ENCODE measurements around the gene CEACAM19.
"Not testable (repeated sequence)": the region's sequence is repeated elsewhere in the genome, so short reads cannot be mapped to it uniquely, and the experiment has no call there.

The CEACAM19 gene, protein sequence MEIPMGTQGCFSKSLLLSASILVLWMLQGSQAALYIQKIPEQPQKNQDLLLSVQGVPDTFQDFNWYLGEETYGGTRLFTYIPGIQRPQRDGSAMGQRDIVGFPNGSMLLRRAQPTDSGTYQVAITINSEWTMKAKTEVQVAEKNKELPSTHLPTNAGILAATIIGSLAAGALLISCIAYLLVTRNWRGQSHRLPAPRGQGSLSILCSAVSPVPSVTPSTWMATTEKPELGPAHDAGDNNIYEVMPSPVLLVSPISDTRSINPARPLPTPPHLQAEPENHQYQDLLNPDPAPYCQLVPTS

GRCh38 chr19:44671400-44671799, at the start of gene CEACAM19:
CEACAM19 (plus strand) TSS chr19:44671482; CDS start chr19:44671932, 450 bp downstream.
- no peak for DNase-seq (ENCODE audit: low read depth)

DNA sequence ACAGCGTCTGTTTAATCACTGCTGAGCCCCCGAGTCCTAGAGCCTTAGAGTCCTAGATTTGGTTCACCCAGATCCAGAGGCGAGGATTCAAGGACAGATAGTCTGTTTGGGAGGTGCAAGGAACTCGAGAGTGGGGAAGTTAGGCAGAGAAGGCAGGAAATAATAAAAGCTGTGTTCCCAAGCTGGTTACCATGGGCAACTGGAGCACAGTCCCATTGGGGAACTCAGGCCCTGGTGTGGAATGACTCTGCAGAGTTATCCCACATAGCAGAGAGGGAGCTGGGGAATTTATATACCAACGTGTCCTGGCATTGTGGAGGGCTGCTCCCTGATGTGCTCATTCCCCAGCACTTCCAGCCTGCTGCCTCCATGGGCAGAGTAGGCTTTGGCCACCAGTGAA, 48.2 kb upstream of the CEACAM19 start:
- DNase-seq (ENCODE audit: low read depth), result no peak

GRCh38 chr19:44623626-44624025, 47.7 kb upstream of the CEACAM19 start:
- no peak for DNase-seq (ENCODE audit: low read depth)

DNA sequence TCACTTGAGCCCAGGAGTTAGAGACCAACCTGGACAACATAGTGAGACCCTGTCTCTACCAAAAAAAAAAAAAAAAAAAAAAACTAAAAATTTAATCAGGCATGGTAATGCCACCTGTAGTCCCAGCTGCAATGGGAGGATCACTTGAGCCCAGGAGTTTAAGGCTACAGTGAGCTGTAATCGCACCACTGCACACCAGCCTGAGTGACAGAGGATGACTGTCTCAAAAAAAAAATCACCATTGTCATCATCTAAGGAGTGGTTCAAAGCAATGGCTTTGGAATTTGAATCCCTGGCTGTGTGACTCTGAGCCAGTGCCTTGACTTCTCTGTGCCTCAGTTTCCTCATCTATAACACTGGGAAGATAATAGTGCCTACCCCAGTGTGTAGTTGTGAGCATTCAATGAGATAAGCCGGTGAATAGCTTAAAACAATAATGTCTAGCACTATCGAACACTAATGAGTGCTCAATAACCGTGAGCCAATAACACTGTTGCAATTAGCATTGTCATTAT, 46.4 kb upstream of the CEACAM19 start:
- no peak for DNase-seq (ENCODE audit: low read depth)

DNA sequence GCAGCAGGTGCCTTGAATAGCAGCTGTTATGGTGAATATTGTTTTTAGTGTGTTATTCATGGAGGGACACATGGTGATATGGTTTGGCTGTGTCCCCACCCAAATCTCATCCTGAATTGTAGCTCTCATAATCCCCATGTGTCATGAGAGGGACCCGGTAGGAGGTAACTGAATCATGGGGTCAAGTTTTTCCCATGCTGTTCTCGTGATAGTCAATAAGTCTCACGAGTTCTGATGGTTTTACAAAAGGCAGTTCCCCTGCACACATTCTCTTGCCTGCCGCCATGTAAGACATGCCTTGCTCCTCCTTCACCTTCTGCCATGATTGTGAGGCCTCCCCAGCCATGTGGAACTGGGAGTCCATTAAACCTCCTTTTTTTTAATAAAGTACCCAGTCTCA, 45.6 kb upstream of the CEACAM19 start:
- not testable (repeated sequence) for DNase-seq (ENCODE audit: low read depth)

- DNase-seq (ENCODE audit: low read depth), result no peak
These were observed 45.1 kb upstream of the CEACAM19 start for GRCh38 chr19:44626048-44626624.

DNA sequence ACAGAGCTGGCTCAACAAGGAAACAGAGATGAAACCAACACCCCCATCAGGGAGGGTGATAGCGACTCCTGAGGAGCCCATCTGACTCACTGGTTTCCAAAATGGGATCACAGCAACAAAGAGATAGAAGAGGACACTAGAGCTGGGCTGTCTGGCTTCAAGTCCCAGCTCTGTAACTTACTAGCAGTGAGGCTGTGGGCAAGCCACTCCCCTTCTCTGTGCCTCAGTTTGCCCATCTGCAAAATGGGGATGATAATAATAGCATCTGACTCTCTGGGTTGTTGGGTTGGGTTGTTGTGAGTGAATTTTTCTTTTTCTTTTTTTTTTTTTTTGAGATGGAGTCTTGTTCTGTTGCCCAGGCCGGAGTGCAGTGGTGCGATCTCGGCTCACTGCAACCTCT, 43.7 kb upstream of the CEACAM19 start:
- DNase-seq (ENCODE audit: low read depth), result no peak

- DNase-seq (ENCODE audit: low read depth), result no peak
These were observed 42.5 kb upstream of the CEACAM19 start for GRCh38 chr19:44628793-44629192.

DNA sequence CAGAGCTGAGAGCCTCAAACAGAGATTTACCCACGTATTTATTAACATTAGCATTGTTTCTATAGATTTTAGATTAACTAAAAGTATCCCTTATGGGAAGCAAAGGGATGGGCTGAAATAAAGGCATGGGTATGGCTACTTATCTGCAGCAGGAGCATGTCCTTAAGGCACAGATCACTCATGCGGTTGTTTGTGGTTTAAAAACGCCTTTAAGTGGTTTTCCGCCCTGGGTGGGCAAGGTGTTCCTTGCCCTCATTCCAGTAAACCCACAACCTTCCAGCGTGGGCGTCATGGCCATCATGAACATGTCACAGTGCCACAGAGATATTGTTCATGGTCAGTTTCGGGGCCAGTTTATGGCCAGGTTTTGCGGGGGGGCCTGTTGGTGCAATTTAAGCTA, 39.7 kb upstream of the CEACAM19 start:
- DNase-seq (ENCODE audit: low read depth), result not testable (repeated sequence)

DNA sequence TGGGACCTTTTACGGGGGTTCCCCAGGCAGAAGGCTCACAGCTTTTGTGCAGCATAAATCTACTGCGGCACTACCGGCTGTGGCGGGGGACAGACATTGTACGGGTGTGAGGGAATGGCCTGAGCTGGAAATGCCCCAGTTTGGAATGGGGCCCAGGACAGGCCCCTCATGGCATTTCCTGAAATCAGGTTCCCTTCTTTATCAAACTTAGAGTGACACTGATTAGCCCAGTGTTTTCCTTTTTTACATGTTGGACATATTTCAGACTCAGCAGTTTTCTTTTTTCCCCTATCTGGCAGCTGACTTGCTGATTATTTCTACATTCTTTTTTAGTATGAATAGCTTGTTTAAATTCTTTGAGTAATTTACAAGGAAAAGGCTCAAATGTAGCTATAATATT, 37.2 kb upstream of the CEACAM19 start:
- DNase-seq (ENCODE audit: low read depth), result not testable (repeated sequence)

- no peak for DNase-seq (ENCODE audit: low read depth)
These were observed 36.5 kb upstream of the CEACAM19 start for GRCh38 chr19:44634785-44635184.

DNA sequence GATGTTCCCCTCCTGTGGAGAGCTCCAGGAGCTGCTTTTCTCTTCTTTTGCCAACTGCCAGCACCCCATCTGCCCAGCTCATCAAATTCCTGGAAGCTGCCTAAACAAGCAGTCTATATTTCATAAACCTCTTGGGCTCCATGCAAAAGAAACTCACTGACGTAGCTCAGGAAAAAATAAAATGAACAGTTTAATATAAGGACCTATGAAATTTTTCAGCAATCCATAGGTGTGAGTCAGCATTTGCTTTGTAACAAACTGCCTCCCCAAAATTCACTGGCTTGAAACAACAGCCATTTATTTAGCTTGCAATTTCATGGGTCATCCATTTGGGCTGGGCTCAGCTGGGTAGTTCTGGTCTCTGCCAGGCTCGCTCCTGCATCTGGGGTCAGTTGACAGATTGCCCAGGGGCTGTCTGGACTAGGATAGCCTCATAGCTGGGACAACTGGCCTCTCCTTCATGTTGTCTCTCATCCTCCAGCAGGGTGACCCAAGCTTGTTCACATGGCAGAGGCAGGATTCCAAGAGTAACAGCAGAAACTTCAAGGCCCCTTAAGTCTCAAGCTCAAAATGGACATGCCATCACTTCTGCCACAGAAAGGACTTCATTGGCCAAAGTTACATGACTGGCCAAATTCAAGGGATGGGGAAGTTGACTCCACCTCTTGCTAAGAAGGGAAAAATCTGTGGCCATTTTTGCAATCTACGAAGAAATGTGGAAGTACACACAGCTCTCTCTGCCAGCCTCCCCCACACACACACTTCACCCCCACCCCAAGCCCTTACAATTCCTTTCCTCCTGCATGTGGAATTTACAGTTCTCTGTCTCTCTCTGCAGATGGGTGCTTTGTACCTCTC, 35.5 kb upstream of the CEACAM19 start:
- no peak for DNase-seq (ENCODE audit: low read depth)

DNA sequence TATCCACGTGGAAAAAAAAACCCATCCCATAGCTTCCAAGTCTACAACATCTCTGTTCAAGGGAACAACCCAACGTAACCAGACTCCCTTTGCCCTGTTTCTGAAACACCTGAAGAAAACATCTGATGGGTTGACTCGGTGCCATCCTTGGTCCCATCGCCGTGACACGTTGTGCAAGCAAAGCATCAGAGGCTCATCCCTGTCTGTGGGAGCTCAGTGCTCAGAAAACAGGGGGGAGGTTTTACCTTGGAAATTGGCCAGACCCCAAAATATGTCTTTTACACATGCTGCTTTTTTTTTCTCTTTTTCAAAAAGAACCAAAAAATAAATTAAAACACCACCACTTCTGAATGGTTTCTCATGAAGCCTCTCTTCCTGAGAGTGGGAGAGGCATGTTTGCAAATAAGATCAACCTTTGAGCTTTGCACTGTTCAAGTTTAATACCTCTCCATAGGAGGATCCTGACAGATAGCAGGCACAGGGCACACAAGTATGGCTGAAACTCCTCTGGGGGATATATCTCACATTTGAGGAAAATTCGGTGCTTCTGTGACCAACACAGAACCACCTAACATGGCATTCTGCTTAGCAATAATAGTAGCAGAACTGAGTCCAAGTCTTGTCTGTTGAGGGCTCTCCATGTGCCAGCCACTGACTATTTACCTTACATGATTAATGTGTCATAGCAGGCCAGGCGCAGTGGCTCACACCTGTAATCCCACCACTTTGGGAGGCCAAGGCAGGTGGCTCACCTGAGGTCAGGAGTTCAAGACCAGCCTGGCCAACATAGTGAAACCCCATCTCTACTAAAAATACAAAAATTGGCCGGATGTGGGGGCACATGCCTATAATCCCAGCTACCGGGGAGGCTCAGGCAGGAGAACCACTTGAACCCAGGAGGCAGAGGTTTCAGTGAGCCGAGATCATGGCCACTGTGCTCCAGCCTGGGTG, 34.6 kb upstream of the CEACAM19 start:
- no peak for DNase-seq (ENCODE audit: low read depth)

DNA sequence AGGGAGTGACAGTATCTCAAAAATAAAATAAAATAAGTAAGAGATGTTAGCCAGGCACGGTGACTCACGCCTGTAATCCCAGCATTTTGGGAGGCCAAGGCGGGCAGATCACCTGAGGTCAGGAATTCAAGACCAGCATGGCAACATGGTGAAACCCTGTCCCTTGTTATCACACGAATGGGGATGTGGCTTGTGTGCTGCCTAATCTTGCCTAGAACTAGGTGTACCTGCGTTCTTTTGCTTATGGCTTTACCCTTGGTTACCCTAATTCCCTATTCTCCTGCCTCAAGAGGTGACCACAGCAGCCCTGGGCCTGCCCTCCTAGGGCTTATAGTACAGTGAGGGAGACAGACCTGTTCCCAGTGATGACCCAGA, 33.9 kb upstream of the CEACAM19 start:
- no peak for DNase-seq (ENCODE audit: low read depth)

- no peak for DNase-seq (ENCODE audit: low read depth)
These were observed 30.8 kb upstream of the CEACAM19 start for GRCh38 chr19:44640518-44640917.

DNA sequence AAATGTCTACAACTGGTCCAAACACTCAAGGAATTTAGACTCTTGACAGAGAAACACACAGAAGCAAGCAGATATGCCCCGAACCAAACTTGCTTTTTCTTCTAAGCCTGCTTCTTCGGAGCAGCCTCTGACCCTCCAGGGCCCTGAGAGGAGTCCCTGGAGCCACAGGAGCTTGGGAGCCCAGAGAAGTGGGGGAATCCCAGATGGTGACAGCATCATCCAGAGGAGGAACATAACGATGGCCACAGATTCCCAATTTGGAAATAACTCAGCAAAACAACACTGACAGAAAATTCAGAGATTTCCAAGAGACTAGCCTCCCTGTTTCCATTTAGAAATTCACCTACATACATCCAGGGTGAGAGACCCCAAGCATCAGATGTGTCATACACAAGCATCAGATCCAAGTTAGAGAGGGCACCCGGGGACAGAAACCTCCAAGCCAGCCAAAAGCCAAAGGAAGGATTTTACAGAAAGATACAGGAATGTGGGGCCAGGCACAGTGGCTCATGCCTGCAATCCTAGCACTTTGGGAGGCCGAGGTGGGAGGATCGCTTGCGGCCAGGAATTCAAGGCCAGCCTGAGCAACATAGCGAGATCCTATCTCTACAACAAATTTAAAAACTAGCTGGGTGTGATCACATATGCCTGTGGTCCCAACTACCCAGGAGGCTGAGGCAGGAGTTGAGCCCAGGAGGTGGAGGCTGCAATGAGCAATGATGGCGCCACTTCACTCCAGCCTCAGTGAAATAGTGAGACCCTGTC, 29.6 kb upstream of the CEACAM19 start:
- DNase-seq (ENCODE audit: low read depth), result no peak

DNA sequence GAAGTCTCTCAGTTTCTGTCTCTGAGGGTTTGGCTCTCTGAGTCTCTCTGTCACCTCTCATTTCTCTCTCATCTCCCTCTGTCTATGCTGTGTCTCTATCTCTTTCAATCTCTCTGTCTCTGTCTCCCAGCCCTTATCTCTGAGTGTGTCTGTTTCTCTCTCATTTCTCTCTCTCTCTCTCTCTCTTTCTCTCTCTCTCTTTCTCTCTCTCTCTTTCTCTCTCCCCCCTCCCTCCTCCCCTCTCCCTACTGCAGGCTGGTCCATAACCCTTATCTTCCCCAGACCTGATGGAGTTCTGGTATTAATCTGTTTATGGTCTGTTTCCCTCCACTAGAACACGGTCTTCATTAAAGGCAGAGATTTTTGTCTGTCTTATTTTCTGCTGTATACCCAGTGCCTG, 28.9 kb upstream of the CEACAM19 start:
- DNase-seq (ENCODE audit: low read depth), result no peak

GRCh38 chr19:44643605-44644401, 27.5 kb upstream of the CEACAM19 start, which contains the start of gene PVR:
PVR (plus strand) TSS chr19:44643910; CDS start chr19:44644097, 187 bp downstream.
- no peak for DNase-seq (ENCODE audit: low read depth)

- no peak for DNase-seq (ENCODE audit: low read depth)
These were observed 26.8 kb upstream of the CEACAM19 start for GRCh38 chr19:44644402-44645016.
